Effector memory CD4-positive, alpha-beta T cell (primary cell): Measurements from ENCODE around the gene RAD51C.
"Not testable (repeated sequence)": the region's sequence is repeated elsewhere in the genome, so short reads cannot be mapped to it uniquely, and the experiment has no call there.

Experiments
- DNase-seq, 3 donors: peaks; one replicate each; pipeline ENCODE4 v3.0.0-alpha.2; 2020
- H3K27ac ChIP-seq: 2 replicates; pipeline ENCODE4 v1.7.0; 2013; ENCODE audit warnings: mild to moderate bottlenecking, low read length, moderate library complexity; ENCODE audit not compliant: insufficient read depth, poor library complexity, severe bottlenecking
- H3K27me3 ChIP-seq: replicated peaks from 2 replicates; pipeline ENCODE4 v1.7.0; 2013; ENCODE audit warnings: mild to moderate bottlenecking, low read length; ENCODE audit not compliant: insufficient read depth, control insufficient read depth, poor library complexity, severe bottlenecking
- H3K36me3 ChIP-seq: 2 replicates; pipeline ENCODE4 v1.7.0; 2013; ENCODE audit warnings: mild to moderate bottlenecking, low read length, moderate library complexity; ENCODE audit not compliant: control insufficient read depth, insufficient read depth
- H3K4me1 ChIP-seq: 2 replicates; pipeline ENCODE4 v1.7.0; 2013; ENCODE audit warnings: low read length, mild to moderate bottlenecking; ENCODE audit not compliant: control insufficient read depth, insufficient read depth, poor library complexity, severe bottlenecking
- H3K4me3 ChIP-seq: 2 replicates; pipeline ENCODE4 v1.7.0; 2013; ENCODE audit warnings: low read length, low read depth, mild to moderate bottlenecking; ENCODE audit not compliant: insufficient read depth, poor library complexity, severe bottlenecking
- H3K9me3 ChIP-seq: 2 replicates; pipeline ENCODE4 v1.7.0; 2013; ENCODE audit warnings: mild to moderate bottlenecking, low read length, moderate library complexity; ENCODE audit not compliant: control insufficient read depth
- total RNA-seq, 3 donors: gene quantifications; one replicate each; lab custom pipeline; 2026; lab: John Stamatoyannopoulos, UW

Gene RAD51C
- 6.5 to 10.4 (median 8.7) reads per million in 3 donors for total RNA-seq

DNA sequence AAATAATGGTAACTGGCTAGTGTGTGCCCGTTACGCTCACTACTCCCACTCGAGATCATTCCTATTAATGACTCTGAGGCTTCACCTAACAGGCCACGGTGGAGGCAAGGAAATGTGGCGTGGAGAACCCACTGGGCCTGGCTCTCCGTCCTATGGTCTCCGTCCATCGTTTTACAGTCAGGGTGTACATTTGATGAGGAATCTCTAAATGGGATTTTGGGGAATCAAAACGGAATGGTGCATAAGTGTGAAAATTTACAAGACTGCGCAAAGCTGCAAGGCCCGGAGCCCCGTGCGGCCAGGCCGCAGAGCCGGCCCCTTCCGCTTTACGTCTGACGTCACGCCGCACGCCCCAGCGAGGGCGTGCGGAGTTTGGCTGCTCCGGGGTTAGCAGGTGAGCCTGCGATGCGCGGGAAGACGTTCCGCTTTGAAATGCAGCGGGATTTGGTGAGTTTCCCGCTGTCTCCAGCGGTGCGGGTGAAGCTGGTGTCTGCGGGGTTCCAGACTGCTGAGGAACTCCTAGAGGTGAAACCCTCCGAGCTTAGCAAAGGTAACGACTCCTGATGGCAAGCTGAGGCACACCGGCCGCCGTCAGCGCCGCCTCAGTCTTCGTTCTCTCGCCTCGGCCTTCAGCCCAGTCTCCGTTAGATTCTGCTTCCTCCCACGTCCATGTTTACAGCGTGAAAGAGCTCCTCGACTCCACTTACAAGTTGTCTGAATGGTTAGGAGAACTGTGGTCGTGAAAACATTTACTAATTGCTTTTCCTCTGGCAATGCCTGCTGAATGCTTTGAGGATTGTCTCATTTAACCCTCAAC, at the start of gene RAD51C:
Gene RAD51C (plus strand): TSS at position 364 of the 817 bp plus-strand sequence. CDS start 42 bp downstream, at position 406.
- H3K27me3 ChIP-seq = no peaks in the 10 kb centered on the region
- H3K4me1 ChIP-seq = peaks cover 10% of the 10 kb centered on the region
- DNase-seq = peak; percentile 57 to 74 (median 70)
- H3K4me3 ChIP-seq = peak within 1 kb of the TSS; percentile 59
- no peaks in the 10 kb centered on the region for H3K9me3 ChIP-seq
- H3K27ac ChIP-seq = peak within 1 kb of the TSS; percentile 56
- no peaks in the 10 kb centered on the region for H3K36me3 ChIP-seq

DNA sequence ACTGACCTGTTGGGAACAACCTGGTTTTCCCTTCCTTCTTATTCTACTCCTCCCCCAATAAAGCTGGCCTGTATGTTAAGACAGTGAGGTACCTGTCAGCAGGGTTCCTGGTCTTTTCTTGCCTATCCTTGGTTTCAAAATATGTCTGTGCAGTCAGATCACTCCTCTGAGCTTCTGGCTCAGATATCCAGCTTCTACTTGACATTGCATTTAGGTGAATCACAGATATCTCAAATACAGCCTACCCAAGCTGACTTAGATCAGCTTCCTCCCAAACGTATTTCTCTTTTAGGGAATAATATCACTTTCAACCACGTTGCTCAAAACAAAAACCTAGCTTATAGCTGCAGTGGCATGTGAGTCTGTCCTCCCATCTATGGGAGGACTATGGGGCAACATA, 49.3 kb upstream of the RAD51C start:
- no peak overlapping the region for H3K4me3 ChIP-seq
- no peak for DNase-seq
- no peaks in the 10 kb centered on the region for H3K4me1 ChIP-seq
- H3K27ac ChIP-seq = no peak overlapping the region
- H3K9me3 ChIP-seq = no peaks in the 10 kb centered on the region
- no peaks in the 10 kb centered on the region for H3K36me3 ChIP-seq
- no peaks in the 10 kb centered on the region for H3K27me3 ChIP-seq

DNA sequence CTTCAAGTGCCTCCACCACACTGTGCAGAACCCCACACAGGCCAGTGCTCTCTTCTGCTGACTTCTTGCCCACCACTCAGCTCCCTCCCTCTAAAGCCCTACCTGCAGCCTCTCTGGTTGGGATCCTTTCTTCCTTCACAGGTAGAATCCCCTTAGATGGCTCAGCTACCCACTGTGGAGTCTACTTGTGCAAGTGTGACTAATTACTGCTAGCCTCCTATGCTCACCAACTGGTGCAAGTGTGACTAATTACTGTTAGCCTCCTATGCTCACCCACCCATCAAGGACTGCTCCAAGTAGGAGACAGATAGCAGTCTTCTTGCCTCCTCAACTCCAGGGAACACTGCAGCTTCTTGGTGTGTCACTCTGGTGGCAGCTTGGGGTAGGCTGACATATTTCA, 44.2 kb upstream of the RAD51C start:
- H3K4me3 ChIP-seq = no peak overlapping the region
- no peaks in the 10 kb centered on the region for H3K36me3 ChIP-seq
- H3K9me3 ChIP-seq = no peaks in the 10 kb centered on the region
- H3K27me3 ChIP-seq = no peaks in the 10 kb centered on the region
- no peak for DNase-seq
- H3K27ac ChIP-seq = no peak overlapping the region
- no peaks in the 10 kb centered on the region for H3K4me1 ChIP-seq

DNA sequence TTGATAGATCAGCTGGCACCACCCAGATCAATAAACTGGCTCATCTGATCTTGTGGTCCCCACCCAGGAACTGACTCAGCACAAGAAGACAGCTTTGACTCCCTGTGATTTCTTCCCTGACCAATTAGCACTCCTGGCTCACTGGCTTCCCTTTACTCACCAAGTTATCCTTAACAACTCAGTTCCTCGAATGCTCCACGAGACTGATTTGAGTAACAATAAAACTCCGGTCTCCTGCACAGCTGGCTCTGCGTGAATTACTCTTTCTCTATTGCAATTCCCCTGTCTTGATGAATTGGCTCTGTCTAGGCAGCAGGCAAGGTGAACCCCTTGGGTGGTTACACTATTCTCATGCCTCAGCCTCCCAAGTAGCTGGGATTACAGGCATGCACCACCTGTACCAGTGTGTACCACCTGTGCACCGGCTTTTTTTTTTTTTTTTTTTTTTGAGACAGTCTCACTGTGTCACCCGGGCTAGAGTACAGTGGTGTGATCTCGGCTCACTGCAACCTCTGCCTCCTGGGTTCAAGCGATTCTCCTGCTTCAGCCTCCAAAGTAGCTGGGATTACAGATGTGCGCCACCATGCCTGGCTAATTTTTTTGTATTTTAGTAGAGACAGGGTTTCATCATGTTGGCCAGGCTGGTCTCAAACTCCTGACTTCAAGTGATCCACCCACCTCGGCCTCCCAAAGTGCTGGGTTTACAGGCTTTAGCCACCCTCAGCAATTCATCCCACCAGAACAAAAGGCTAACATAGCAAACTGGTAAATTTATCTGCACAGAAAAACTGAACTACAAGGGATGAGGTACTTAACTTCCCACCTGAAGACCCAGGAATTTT, 34.2 kb upstream of the RAD51C start:
- not testable (repeated sequence) for H3K4me1 ChIP-seq, H3K4me3 ChIP-seq, H3K9me3 ChIP-seq, H3K27me3 ChIP-seq, H3K36me3 ChIP-seq
- H3K27ac ChIP-seq = peak overlapping the region; percentile 94
- DNase-seq = peak in 2 of 3 donors; percentile 4 to 9

DNA sequence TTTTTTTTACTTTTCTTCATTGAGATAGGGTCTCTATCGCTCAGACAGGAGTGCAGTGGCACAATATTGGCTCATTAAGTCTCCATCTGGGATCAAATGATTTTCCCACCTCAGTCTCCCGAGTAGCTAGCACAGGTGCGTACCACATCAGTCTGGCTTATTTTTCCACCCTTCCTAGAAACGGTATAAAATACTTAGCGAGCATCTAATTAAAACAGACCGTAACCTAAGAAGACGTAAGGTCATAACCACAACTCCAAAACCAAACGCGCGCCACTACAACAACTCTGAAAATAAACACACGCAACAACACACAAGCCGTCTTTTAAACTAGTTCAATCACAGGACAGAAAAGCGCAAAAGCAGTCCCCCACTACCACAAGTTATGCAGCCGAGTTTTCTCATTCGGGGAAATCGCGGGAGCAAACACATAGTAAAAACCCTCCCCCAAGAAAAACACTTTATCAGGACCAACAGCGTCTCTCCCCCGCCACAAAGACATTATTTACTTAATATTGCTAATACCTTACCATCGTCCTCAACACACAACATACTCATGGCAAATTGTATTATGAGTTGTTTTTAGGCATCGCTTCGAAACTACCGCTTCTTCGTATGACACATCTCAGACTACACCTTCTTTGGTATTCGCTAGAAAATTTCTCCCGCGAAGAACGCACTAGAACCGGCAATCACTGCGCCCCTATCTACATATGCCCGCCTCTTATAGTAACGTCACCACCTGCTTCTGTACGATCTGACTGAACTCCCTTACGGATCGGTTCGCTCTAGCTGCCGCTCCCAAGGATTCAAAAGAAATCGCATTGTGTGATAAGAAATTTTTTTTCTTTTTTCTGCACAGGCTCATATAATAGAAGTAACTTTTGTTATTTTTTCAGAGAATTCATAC, 33.3 kb upstream of the RAD51C start:
- Histone ChIP-seq H3K4me3 (peak overlapping the region; percentile 56), H3K9me3 (no peaks in the 10 kb centered on the region), H3K27ac (peak overlapping the region; percentile 94), H3K36me3 (no peaks in the 10 kb centered on the region), H3K4me1 (peaks cover 5% of the 10 kb centered on the region), H3K27me3 (no peaks in the 10 kb centered on the region)
- peak; percentile 69 to 71 (median 70) for DNase-seq

DNA sequence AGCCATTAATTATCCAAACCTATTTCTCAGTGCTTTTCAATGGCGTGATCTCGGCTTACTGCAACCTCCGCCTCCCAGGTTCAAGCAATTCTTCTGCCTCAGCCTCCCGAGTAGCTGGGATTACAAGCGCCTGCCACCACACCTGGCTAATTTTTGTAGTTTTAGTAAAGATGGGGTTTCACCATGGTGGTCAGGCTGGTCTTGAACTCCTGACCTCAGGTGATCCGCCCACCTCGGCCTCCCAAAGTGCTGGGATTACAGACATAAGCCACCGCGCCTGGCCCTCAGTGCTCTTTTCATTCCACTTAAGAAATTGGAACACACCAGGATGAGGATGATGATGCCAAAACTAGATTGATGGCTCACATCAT, 32.7 kb upstream of the RAD51C start:
- H3K27me3 ChIP-seq, H3K9me3 ChIP-seq, H3K4me1 ChIP-seq, H3K36me3 ChIP-seq, DNase-seq: not testable (repeated sequence)
- H3K4me3 ChIP-seq = peak overlapping the region; percentile 56
- peak overlapping the region; percentile 94 for H3K27ac ChIP-seq

DNA sequence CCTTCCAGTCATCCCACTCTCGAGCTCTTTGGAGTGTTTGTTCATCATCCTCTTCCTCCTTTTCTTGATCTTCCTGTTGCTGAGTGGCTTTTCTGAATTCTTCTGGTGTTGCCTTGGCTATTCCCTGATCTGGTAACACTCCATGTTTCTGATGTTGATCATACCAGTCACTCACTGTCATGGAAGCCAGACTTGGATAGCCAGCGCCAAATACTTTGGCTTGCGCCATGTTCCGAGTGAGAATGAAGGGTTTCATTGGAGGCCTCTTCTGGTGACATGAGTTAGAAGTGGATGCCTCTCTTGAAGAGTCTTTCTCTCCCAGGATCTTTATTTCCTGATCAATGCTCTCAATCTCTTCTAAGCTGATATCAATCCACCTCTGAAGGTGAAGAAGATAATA, 31.8 kb upstream of the RAD51C start:
- Histone ChIP-seq H3K36me3 (no peaks in the 10 kb centered on the region), H3K4me1 (peaks cover 5% of the 10 kb centered on the region), H3K4me3 (no peak overlapping the region)

DNA sequence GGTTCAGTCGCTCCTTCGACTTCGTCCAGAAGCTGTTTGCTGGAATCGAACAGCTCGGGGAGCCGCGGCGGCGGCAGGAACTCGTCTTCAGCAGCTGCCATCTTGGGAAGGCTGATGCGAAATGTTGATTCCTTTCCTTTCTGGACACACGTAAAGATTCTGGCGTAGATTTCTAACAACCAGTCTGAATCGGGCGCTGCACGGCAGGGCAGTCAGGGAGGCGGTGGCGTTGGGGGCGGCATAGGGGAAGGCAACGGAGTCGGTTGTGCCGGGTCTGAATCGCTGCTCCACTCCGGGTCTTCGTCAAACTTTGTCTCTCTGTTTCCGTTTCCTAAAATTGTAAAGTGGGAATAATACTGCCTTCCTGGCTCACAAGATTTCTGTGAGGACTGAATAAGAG, 30.9 kb upstream of the RAD51C start:
- no peak for DNase-seq
- Histone ChIP-seq H3K4me1 (peaks cover 5% of the 10 kb centered on the region), H3K36me3 (no peaks in the 10 kb centered on the region), H3K4me3 (no peak overlapping the region), H3K27ac (no peak overlapping the region), H3K27me3 (no peaks in the 10 kb centered on the region), H3K9me3 (no peaks in the 10 kb centered on the region)

More for the DNA sequence above, 31.8 kb upstream of the RAD51C start:
- H3K9me3 ChIP-seq = no peaks in the 10 kb centered on the region
- H3K27me3 ChIP-seq = no peaks in the 10 kb centered on the region
- no peak for DNase-seq
- H3K27ac ChIP-seq = no peak overlapping the region

DNA sequence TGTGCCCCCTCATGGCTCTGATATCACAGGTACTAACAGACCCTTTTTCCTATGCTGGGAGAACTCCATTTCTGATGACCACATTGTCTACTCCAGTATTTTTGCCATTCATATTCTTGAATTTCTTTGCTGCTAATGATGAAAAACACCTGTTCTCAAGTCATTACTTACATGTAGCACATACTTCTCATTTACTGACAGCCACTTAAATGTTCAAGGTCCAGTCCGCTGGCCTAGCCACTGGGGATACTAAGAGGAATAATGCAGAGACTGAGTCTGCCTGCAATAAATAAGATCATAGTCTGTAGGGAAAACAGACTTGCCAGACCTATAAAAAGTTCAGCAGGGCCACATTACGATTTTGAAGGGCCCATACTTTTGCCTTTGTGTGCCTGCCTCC, 28.1 kb upstream of the RAD51C start:
- no peak for DNase-seq
- H3K36me3 ChIP-seq = no peaks in the 10 kb centered on the region
- H3K4me3 ChIP-seq = no peak overlapping the region
- H3K27ac ChIP-seq = no peak overlapping the region
- H3K27me3 ChIP-seq = no peaks in the 10 kb centered on the region
- H3K4me1 ChIP-seq = no peaks in the 10 kb centered on the region
- no peaks in the 10 kb centered on the region for H3K9me3 ChIP-seq
